GM12874 (cell line): ENCODE results near the gene ZNF488.

Experiments
- CTCF ChIP-seq: IDR thresholded peaks from 2 replicates; pipeline ENCODE4 v1.5.1; 2011; ENCODE audit warnings: low read depth, mild to moderate bottlenecking, control low read depth, low read length, moderate library complexity; ENCODE audit not compliant: insufficient read depth

The ZNF488 gene

GRCh38 chr10:47349516-47349915 is 34.6 kb downstream of the ZNF488 start:
- no peak for TF ChIP-seq CTCF

- TF ChIP-seq CTCF, result no peak
These were observed 35.2 kb downstream of the ZNF488 start for GRCh38 chr10:47348661-47349470.

GRCh38 chr10:47348138-47348651 is 35.9 kb downstream of the ZNF488 start, which contains the start of gene RBP3:
RBP3 (plus strand) TSS chr10:47348363; CDS start chr10:47348485, 122 bp downstream.
- TF ChIP-seq CTCF, result no peak

GRCh38 chr10:47347303-47347675 is 36.8 kb downstream of the ZNF488 start:
- TF ChIP-seq CTCF, result no peak

- TF ChIP-seq CTCF, result no peak
These were observed 37.4 kb downstream of the ZNF488 start for GRCh38 chr10:47346581-47347302.

- TF ChIP-seq CTCF, result no peak
These were observed 38.9 kb downstream of the ZNF488 start for GRCh38 chr10:47344996-47345870.
